Right atrium auricular region (tissue), 2 donors: Measurements from ENCODE around the gene TST. TPM values are rescaled to one million over a fixed set of nuclear protein-coding genes. Genes with fewer than 3 reads are reported as not detected.

ENCODE experiments used
- DNase-seq: peaks from one replicate; pipeline ENCODE4 v3.0.0-alpha.2; 2019; ENCODE audit warnings: low spot score
- H3K27ac ChIP-seq, 2 donors: fragments of 200-600 bp; sonication (generic); 1 replicate in 1 of 2; 2 replicates in 1 of 2; pipeline ENCODE4 v1.5.1; 2016 to 2019
- H3K27me3 ChIP-seq, 2 donors: fragments of 200-600 bp; sonication (generic); one replicate each; pipeline versions ENCODE4 v1.5.1 to v1.6.0; 2017 to 2019
- H3K36me3 ChIP-seq: fragments of 200-600 bp; sonication (generic); one replicate; pipeline ENCODE4 v1.5.1; 2016
- H3K4me1 ChIP-seq, 2 donors: fragments of 200-600 bp; sonication (generic); one replicate each; pipeline versions ENCODE4 v1.5.1 to v1.6.0; 2017 to 2019
- H3K4me3 ChIP-seq, 2 donors: fragments of 200-600 bp; sonication (generic); 1 replicate in 1 of 2; 2 replicates in 1 of 2; pipeline ENCODE4 v1.5.1; 2017 to 2019; ENCODE audit warnings: mild to moderate bottlenecking in 1 of 2, moderate library complexity in 1 of 2
- H3K9me3 ChIP-seq, 2 donors: fragments of 200-600 bp; sonication (generic); one replicate each; pipeline ENCODE4 v1.5.1; 2019
- CTCF ChIP-seq, 2 donors: fragments of 200-600 bp; sonication (generic); IDR thresholded peaks; one replicate each; pipeline ENCODE4 v1.5.1; 2019; ENCODE audit warnings: antibody characterized with exemption in 2 of 2
- total RNA-seq, 2 donors: library from RNA; depleted of rRNA; stranded (reverse); fragments of >200 nt; gene quantifications; one replicate each; pipeline ENCODE4 v1.1.0, GENCODE V29; 2016

The TST gene
- total RNA-seq, 2 donors from 2014 or later = 55.0 to 82.1 TPM

GRCh38 chr22:37064553-37064952, 45.3 kb upstream of the TST start:
- H3K36me3 ChIP-seq = peaks cover 16% of the 10 kb centered on the region
- H3K27ac ChIP-seq = no peak overlapping the region
- H3K4me3 ChIP-seq = no peak overlapping the region
- TF ChIP-seq CTCF (IDR thresholded peaks at IDR 0.05) = no peak
- no peaks in the 10 kb centered on the region for H3K9me3 ChIP-seq
- peaks cover 0 to 14% of the 10 kb centered on the region in 2 donors for H3K27me3 ChIP-seq
- H3K4me1 ChIP-seq = no peaks in the 10 kb centered on the region
- DNase-seq = no peak

- H3K27me3 ChIP-seq = peaks cover 0 to 6% of the 10 kb centered on the region in 2 donors
- no peaks in the 10 kb centered on the region for H3K9me3 ChIP-seq
- peaks cover 20% of the 10 kb centered on the region for H3K36me3 ChIP-seq
- H3K4me3 ChIP-seq = no peak overlapping the region
- no peak for TF ChIP-seq CTCF (IDR thresholded peaks at IDR 0.05)
- no peak for DNase-seq
- H3K27ac ChIP-seq = no peak overlapping the region
- H3K4me1 ChIP-seq = no peaks in the 10 kb centered on the region
These were observed 44.5 kb upstream of the TST start for GRCh38 chr22:37063431-37064420.

DNA sequence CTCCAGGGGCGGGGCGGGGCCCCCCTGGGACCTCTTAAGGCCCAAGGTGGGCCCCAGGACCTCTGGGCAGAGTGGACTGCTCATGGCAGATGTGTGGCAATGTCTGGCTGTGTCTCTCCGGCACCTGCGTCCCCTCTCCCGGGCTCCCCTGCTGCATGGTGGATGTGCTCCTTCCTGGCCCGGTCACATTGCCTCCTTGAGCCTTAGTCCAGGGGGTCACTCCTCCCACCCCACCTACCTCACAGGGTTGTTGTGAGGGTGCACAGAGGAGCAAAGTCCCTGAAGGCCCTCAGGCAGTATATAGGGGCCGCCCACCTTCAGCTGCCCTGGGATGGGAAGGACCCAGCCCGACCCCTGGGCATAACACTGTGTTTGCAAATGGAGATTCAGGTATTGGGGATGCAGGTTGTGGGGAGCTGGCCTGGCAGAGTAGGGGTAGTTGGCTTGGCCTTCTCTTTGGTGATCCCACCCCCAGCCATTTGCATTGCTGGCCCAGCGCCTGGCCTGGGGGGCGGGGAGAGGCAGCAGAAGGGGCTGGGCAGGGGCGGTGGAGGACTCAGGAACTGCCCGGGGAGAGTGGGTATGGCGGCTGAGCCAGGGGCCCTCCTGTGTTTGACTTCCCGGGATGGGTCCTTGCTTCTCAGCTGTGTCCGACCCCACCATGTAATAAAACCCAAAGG, 43.6 kb upstream of the TST start:
- no peak overlapping the region for H3K4me3 ChIP-seq
- TF ChIP-seq CTCF (IDR thresholded peaks at IDR 0.05) = no peak
- no peaks in the 10 kb centered on the region for H3K9me3 ChIP-seq
- H3K4me1 ChIP-seq = no peaks in the 10 kb centered on the region
- H3K36me3 ChIP-seq = peaks cover 27% of the 10 kb centered on the region
- DNase-seq = no peak
- no peak overlapping the region for H3K27ac ChIP-seq
- H3K27me3 ChIP-seq = no peaks in the 10 kb centered on the region

- no peak for TF ChIP-seq CTCF (IDR thresholded peaks at IDR 0.05)
- peaks cover 32% of the 10 kb centered on the region for H3K36me3 ChIP-seq
- DNase-seq = no peak
- H3K4me3 ChIP-seq = no peak overlapping the region
- H3K4me1 ChIP-seq = no peaks in the 10 kb centered on the region
- H3K27me3 ChIP-seq = no peaks in the 10 kb centered on the region
- H3K9me3 ChIP-seq = no peaks in the 10 kb centered on the region
- H3K27ac ChIP-seq = no peak overlapping the region
These were observed 43.1 kb upstream of the TST start for GRCh38 chr22:37062376-37062675.

GRCh38 chr22:37061611-37062375, 42.5 kb upstream of the TST start:
- peaks cover 37% of the 10 kb centered on the region for H3K36me3 ChIP-seq
- TF ChIP-seq CTCF (IDR thresholded peaks at IDR 0.05) = no peak
- no peak for DNase-seq

More at GRCh38 chr22:37061611-37062375, 42.5 kb upstream of the TST start:
- no peaks in the 10 kb centered on the region for H3K27me3 ChIP-seq
- H3K4me3 ChIP-seq = no peak overlapping the region
- H3K9me3 ChIP-seq = no peaks in the 10 kb centered on the region
- H3K27ac ChIP-seq = no peak overlapping the region
- H3K4me1 ChIP-seq = no peaks in the 10 kb centered on the region
